CMK (cell line): ENCODE measurements around the gene ZNF281.
"Not testable (repeated sequence)": the region's sequence is repeated elsewhere in the genome, so short reads cannot be mapped to it uniquely, and the experiment has no call there.

Experiments
- DNase-seq: peaks from one replicate; pipeline ENCODE4 v3.0.0-alpha.2; 2010; ENCODE audit warnings: low read depth

Gene ZNF281

GRCh38 chr1:200409761-200410565 is at the start of gene ZNF281:
TSS of gene ZNF281 (minus strand) at chr1:200410036. CDS start at chr1:200409705, 331 bp downstream.
- peak; percentile 87 for DNase-seq

DNA sequence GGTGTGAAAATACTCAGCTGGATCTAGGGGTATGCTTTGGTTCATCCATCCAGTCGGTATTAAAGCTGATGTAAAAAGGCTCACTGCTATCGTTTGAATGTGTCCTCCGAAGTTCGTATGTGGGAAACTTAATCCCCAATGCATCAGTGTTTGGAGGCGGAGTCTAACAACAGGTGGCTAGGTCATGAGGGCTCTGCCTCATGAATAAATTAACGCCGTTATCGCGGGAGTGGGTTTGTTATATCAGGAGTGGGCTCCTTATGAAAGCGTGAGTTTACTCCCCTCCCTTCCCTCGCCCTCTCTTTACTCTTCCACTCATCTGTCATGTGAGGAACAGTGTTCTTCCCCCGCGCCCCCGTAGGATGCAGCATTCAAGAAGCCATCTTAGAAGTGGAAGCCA is 48.9 kb upstream of the ZNF281 start:
- DNase-seq = no peak

GRCh38 chr1:200457810-200458209 is 48.0 kb upstream of the ZNF281 start:
- DNase-seq = no peak

DNA sequence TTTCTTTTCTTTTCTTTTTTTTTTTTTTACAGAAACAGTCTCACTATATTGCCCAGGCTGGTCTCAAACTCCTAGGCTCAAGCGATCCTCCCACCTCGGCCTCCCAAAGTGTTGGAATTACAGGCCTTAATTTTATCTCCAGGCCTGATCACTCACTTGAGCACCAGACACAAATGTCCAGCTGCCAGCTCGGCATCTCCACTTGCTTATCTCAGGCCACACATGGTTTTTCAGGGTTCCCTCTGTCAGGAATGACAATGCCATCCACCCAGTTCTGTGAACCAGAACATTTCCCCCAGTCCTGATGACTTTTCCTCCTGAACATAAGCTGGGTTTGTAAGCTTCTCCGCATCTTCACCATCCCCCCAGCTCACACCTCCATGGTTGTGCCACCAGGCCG is 44.6 kb upstream of the ZNF281 start:
- peak; percentile 5 for DNase-seq

DNA sequence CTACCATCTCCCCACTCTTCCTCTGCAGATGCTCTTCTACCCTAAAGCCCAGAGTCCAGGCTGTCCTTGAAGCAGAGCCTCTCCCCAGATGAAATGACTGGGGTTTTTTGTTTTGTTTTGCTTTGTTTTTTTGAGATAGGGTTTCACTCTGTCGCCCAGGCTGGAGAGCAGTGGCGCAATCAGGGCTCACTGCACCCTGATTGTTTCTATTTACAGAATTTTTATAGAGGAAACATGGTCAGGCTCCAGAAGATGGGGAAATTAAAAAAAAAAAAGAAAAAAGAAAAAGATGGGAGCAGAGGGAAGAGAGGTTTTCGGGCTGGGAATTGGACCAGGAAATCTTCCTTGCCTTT is 43.7 kb upstream of the ZNF281 start:
- DNase-seq = no peak

DNA sequence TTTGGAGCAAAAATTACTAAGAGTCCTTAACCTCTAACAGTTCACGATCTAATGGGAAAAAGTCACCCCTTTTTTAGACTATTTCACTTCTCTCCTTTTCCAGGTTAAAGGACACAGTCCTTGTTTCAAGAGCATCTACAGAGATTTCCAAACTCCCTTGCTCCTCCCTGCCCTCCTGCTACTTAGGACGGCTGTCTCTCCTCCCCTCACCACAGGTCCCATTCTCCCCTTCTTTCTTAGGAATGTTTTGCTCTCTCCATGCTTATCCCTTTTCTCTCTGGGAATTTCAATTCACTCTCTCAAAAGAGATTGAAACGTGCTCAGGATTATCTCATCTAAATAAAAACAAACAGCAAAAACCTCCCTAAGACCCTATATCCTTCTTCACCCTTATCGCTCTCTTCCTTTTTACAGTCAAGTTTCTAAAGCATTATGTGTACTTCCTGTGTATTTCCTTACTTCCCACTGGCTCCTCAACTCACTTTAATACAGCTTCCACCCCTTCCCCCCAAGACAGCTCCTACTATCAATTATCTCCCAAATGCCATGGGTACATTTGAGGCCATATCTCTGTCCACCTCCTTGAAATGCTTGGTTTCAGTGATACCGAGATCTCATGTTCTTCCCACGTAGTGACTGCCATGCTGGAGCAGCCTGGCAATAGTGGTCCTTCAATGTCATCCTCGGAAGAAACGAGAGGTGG is 43.2 kb upstream of the ZNF281 start:
- peak; percentile 12 for DNase-seq

DNA sequence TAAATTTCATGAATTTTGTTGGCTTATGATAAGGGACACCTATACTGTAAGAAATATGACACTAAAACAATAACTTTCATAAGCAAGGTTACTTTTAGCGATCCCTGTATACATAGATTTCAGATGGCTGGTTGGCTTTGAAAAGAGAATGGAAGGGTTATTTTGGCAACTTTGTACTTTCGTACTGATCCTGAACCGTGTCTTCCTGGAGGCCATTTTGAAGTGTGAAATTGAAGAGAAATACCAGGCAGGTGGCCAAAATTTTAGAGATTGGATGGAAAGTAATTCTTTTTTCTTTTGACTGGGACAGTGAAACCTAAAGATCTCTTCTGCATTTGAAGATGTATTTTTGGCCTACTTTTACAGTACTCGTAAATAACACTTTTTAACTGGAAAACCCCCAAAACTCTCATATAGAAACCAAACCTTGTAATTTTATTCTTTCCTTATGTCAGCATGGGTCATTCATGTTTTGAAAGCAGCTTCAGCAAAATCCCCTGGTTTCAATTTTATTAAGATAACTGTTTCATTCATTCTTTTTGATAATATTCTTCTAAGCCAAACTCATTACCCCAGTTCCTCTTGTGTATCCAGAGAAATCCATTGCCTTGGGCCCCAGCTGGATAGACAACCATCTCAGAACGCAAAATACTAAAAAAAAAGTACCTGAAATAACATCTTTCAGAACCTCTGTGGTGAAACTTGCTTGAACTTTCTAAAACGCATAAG is 38.4 kb upstream of the ZNF281 start:
- no peak for DNase-seq

GRCh38 chr1:200445213-200445612 is 35.4 kb upstream of the ZNF281 start:
- DNase-seq = no peak

GRCh38 chr1:200444478-200444877 is 34.6 kb upstream of the ZNF281 start:
- DNase-seq = no peak

GRCh38 chr1:200443860-200444259 is 34.0 kb upstream of the ZNF281 start:
- no peak for DNase-seq

GRCh38 chr1:200442537-200443156 is 32.8 kb upstream of the ZNF281 start:
- no peak for DNase-seq

DNA sequence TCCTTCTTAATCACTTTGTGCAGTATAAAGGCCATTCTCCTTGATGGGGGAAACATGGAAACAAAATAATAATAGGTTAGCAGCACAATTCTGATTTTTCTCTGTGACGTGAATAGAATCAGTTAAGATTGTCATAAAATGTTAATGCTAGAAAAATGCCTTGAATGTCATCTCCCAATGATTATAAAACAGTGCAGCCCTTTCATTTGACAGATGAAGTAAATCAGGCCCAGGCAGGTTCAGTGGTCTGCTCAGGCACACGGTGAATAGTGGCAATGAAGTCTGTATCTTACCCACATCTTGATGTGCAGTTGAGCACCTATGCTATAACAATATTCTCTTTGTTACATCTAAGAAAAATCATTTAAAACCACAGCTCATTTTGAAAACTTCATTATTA is 32.2 kb upstream of the ZNF281 start:
- DNase-seq = no peak

DNA sequence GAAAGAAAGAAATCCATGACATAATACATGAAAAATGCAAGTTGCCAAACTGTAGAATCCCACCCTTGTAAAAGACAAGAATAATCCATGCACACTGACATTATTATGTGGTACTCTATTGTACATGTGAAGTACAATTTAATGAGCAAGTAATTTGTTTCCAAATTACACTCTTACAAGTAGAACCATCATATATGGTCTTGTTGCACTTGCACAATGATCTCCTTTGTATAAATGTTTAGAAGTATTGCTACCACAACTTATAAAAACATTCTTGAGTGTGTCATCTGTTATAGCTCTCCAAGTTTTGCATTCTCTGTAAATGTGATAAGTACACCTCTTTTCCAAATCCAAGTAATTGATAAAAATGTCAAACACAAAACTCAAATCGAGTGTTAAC is 29.1 kb upstream of the ZNF281 start:
- DNase-seq = no peak

DNA sequence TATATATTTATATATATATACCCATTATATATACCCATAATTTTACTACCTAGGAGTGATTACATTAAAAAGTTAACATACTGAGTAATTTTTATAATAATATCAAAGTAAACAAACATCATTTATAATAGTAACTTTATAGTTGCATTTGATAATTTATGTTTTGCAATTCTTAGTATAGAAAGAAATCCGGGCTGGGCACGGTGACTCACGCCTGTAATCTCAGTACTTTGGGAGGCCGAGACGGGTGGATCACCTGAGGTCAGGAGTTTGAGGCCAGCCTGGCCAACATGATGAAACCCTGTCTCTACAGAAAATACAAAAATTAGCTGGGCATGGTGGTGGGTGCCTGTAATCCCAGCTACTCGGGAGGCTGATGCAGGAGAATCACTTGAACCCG is 28.6 kb upstream of the ZNF281 start:
- not testable (repeated sequence) for DNase-seq

- DNase-seq = no peak
These were observed 27.8 kb upstream of the ZNF281 start for GRCh38 chr1:200437556-200438203.

DNA sequence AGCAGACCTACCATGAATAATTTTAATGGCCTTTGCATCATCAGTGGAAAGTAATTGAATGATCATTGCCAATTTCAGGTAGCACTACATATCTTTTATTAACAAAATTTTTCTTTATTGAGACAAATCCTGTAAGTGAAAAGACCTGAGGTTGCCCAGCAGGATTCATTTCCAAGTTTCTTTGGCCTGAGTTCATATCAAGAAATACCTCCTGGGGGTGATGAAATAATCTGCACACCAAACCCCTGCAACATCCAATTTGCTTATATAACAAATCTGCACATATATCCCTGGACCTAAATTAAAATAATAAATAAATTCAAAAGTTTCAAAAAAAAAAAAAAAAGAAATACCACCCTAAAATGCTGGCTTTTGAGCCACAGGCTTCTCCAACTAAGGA is 27.3 kb upstream of the ZNF281 start:
- no peak for DNase-seq

DNA sequence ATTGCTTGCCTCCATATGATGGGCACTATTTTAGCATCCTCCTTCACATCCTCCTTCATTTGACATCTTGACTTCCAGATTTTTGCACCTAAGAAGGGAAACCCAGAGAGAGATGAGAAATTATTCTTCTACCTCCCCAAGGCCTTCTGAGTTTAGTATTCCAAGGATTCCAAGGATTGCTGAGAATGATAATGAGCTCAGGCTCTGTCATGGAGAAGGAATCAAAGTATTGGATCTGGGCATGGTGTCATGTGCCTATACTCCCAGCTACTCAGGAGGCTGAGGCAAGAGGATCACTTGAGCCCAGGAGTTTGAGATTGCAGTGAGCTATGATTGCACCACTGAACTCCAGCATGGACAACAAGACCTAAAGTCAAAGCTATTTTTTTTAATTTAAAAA is 26.6 kb upstream of the ZNF281 start:
- DNase-seq = no peak

GRCh38 chr1:200435200-200435780 is 25.5 kb upstream of the ZNF281 start:
- no peak for DNase-seq

DNA sequence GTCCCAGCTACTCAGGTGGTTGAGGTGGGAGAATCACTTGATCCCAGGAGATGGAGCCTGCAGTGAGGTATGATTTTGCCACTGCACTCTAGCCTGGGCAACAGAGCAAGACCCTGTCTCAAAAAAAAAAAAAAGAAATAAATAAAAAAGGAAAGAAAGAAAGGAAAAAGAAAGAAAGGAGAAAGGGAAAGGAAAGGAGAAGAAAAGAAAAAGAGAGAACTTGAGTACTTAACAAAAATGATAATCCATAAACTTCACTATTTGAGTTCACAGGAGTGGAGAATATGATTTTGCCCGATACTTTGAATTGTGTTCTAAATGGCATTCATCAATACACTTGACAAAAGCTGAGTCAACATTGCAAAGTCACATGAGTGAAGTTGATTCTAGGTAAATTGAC is 23.8 kb upstream of the ZNF281 start:
- DNase-seq = no peak

DNA sequence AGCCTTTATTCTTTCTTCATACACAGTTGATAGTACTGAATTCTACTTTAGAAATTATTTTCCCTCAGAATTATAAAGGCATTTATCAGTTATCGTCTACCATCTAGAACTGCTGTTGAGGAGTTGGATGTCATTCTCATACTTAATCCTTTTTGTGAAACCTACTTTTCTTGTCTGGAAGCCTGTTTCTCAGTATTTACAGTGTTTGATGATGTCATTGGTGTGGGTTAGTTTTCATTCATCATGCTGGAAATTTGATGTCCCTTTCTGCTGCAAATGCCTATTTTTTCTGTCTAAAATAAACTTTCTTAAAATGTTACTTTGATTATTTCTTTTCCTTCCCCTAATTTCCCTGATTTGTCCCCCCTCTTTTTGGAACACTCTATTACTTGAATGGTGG is 22.8 kb upstream of the ZNF281 start:
- DNase-seq = no peak

GRCh38 chr1:200429221-200429751 is 19.4 kb upstream of the ZNF281 start:
- no peak for DNase-seq
